GM19324 (cell line): ENCODE measurements around the gene PPP1R3F.
"Not testable (repeated sequence)": the region's sequence is repeated elsewhere in the genome, so short reads cannot be mapped to it uniquely, and the experiment has no call there.

ENCODE experiments used
- ATAC-seq: cut with Tn5 transposase; IDR thresholded peaks from one replicate; pipeline ENCODE4 v1.9.1; 2021; ENCODE audit warnings: mild to moderate bottlenecking, moderate library complexity; ENCODE audit not compliant: unreplicated experiment, low FRiP score

The PPP1R3F gene

GRCh38 chrX:49308604-49309269, 39.1 kb downstream of the PPP1R3F start:
- no peak for ATAC-seq

- no peak for ATAC-seq
Measured at GRCh38 chrX:49309401-49309981, 39.9 kb downstream of the PPP1R3F start.

- ATAC-seq, result no peak
Measured at GRCh38 chrX:49310371-49310770, 40.8 kb downstream of the PPP1R3F start.

- ATAC-seq, result no peak
Measured at GRCh38 chrX:49312176-49312575, 42.6 kb downstream of the PPP1R3F start.

GRCh38 chrX:49316085-49316484, 46.5 kb downstream of the PPP1R3F start:
- no peak for ATAC-seq

GRCh38 chrX:49321737-49322136, 52.1 kb downstream of the PPP1R3F start, which contains the start of gene GAGE12J:
GAGE12J (plus strand) TSS chrX:49322037; CDS start chrX:49323194, 1,157 bp downstream.
- not testable (repeated sequence) for ATAC-seq

GRCh38 chrX:49322266-49322665, 52.7 kb downstream of the PPP1R3F start:
- not testable (repeated sequence) for ATAC-seq

GRCh38 chrX:49323735-49324134, 54.1 kb downstream of the PPP1R3F start:
- ATAC-seq, result not testable (repeated sequence)

GRCh38 chrX:49330421-49330820, 60.8 kb downstream of the PPP1R3F start:
- not testable (repeated sequence) for ATAC-seq

GRCh38 chrX:49331282-49331681, 61.7 kb downstream of the PPP1R3F start, which contains the start of gene GAGE13:
GAGE13 (plus strand) TSS chrX:49331582; CDS start chrX:49332738, 1,156 bp downstream.
- not testable (repeated sequence) for ATAC-seq

GRCh38 chrX:49331841-49332240, 62.2 kb downstream of the PPP1R3F start:
- ATAC-seq, result not testable (repeated sequence)
